NCI-H146 treated with DMSO at 0.1 percent for 48 hours (cell line): Measurements from ENCODE around the gene CASKIN2.
"Not testable (repeated sequence)": the region's sequence is repeated elsewhere in the genome, so short reads cannot be mapped to it uniquely, and the experiment has no call there.

Source experiments
- DNase-seq: peaks from one replicate; lab custom pipeline; 2025; ENCODE audit not compliant: unreplicated experiment; lab: John Stamatoyannopoulos, UW

CASKIN2 gene

GRCh38 chr17:75471207-75471606 lies 44.1 kb downstream of the CASKIN2 start:
- DNase-seq = no peak

GRCh38 chr17:75468779-75469373 lies 46.5 kb downstream of the CASKIN2 start:
- no peak for DNase-seq

GRCh38 chr17:75468291-75468754 lies 47.0 kb downstream of the CASKIN2 start:
- no peak for DNase-seq

- no peak for DNase-seq
Observed at GRCh38 chr17:75465039-75465438, 50.3 kb downstream of the CASKIN2 start.

GRCh38 chr17:75463603-75464002 lies 51.7 kb downstream of the CASKIN2 start:
- no peak for DNase-seq

- no peak for DNase-seq
Observed at GRCh38 chr17:75460295-75460694, 55.0 kb downstream of the CASKIN2 start.

- no peak for DNase-seq
Observed at GRCh38 chr17:75459590-75460267, 55.6 kb downstream of the CASKIN2 start.

GRCh38 chr17:75459246-75459589 lies 56.1 kb downstream of the CASKIN2 start:
- no peak for DNase-seq

- DNase-seq = peak; percentile 35
Observed at GRCh38 chr17:75457047-75457654, 58.2 kb downstream of the CASKIN2 start.

GRCh38 chr17:75456417-75457046 lies 58.8 kb downstream of the CASKIN2 start, which contains the start of gene TMEM94:
TMEM94 (plus strand) TSS chr17:75456635; CDS start chr17:75471906, 15,271 bp downstream.
- DNase-seq = peak; percentile 95

- DNase-seq = no peak
Observed at GRCh38 chr17:75456039-75456416, 59.3 kb downstream of the CASKIN2 start.

GRCh38 chr17:75454672-75455071 lies 60.7 kb downstream of the CASKIN2 start:
- not testable (repeated sequence) for DNase-seq

- DNase-seq = no peak
Observed at GRCh38 chr17:75454193-75454592, 61.1 kb downstream of the CASKIN2 start.

- DNase-seq = no peak
Observed at GRCh38 chr17:75450270-75450669, 65.1 kb downstream of the CASKIN2 start.
